Astrocyte (in vitro differentiated cells and primary cell): ENCODE measurements around the gene POGLUT3. TPM values are rescaled to one million over a fixed set of nuclear protein-coding genes. Genes with fewer than 3 reads are reported as not detected.

Source experiments
- DNase-seq: peaks from one replicate; pipeline ENCODE4 v3.0.0-alpha.2; 2010; ENCODE audit warnings: low read depth
- FAIRE-seq: peaks from 2 replicates; lab custom pipeline; 2011; peaks lifted over from hg19 to GRCh38; lab: Jason Lieb, UNC
- H2AFZ ChIP-seq: 2 replicates; pipeline ENCODE4 v1.6.0; 2012; ENCODE audit warnings: low read depth, low read length, inconsistent platforms
- H3K27ac ChIP-seq: 2 replicates; pipeline ENCODE4 v1.5.1; 2011; ENCODE audit warnings: low read depth, low read length, inconsistent platforms
- H3K27me3 ChIP-seq: 2 replicates; pipeline ENCODE4 v1.6.0; 2011; ENCODE audit warnings: low read length, inconsistent platforms; ENCODE audit not compliant: insufficient read depth
- H3K36me3 ChIP-seq: 2 replicates; pipeline ENCODE4 v1.5.1; 2011; ENCODE audit warnings: low read length, inconsistent platforms; ENCODE audit not compliant: insufficient read depth
- H3K4me1 ChIP-seq: 2 replicates; pipeline ENCODE4 v1.5.1; 2011; ENCODE audit warnings: low read length, inconsistent platforms; ENCODE audit not compliant: insufficient read depth
- H3K4me2 ChIP-seq: 2 replicates; pipeline ENCODE4 v1.6.0; 2012; ENCODE audit warnings: low read length, inconsistent platforms
- H3K4me3 ChIP-seq: 2 replicates; pipeline ENCODE4 v1.5.1; 2011; ENCODE audit warnings: low read depth, mild to moderate bottlenecking, low read length, inconsistent platforms; ENCODE audit not compliant: insufficient read depth
- H3K79me2 ChIP-seq: 2 replicates; pipeline ENCODE4 v1.6.0; 2012; ENCODE audit warnings: mild to moderate bottlenecking, low read length, inconsistent platforms; ENCODE audit not compliant: insufficient read depth
- H3K9ac ChIP-seq: 2 replicates; pipeline ENCODE4 v1.6.0; 2012; ENCODE audit warnings: mild to moderate bottlenecking, low read length, inconsistent platforms
- H3K9me3 ChIP-seq: 2 replicates; pipeline ENCODE4 v1.5.1; 2012; ENCODE audit warnings: low read depth, mild to moderate bottlenecking, low read length, inconsistent platforms; ENCODE audit not compliant: insufficient read depth
- H4K20me1 ChIP-seq: 2 replicates; pipeline ENCODE4 v1.6.0; 2012; ENCODE audit warnings: low read length, inconsistent platforms; ENCODE audit not compliant: insufficient read depth
- H3K27ac Mint-ChIP-seq: one replicate; pipeline ENCODE4 v1.8.0; 2021; ENCODE audit warnings: mild to moderate bottlenecking, mixed read lengths; ENCODE audit not compliant: unreplicated experiment
- H3K27me3 Mint-ChIP-seq: one replicate; pipeline ENCODE4 v1.8.0; 2021; ENCODE audit warnings: low read depth, mixed read lengths; ENCODE audit not compliant: unreplicated experiment
- H3K36me3 Mint-ChIP-seq: one replicate; pipeline ENCODE4 v1.8.0; 2021; ENCODE audit warnings: low read depth, mixed read lengths; ENCODE audit not compliant: unreplicated experiment
- H3K4me1 Mint-ChIP-seq: one replicate; pipeline ENCODE4 v1.8.0; 2021; ENCODE audit warnings: low read depth, mixed read lengths; ENCODE audit not compliant: unreplicated experiment
- H3K4me3 Mint-ChIP-seq: one replicate; pipeline ENCODE4 v1.8.0; 2021; ENCODE audit warnings: mild to moderate bottlenecking, moderate library complexity, mixed read lengths; ENCODE audit not compliant: unreplicated experiment
- H3K9me3 Mint-ChIP-seq: one replicate; pipeline ENCODE4 v1.8.0; 2021; ENCODE audit warnings: mild to moderate bottlenecking, mixed read lengths; ENCODE audit not compliant: unreplicated experiment
- CTCF ChIP-seq: IDR thresholded peaks from 2 replicates; pipeline ENCODE4 v1.5.1; 2011; ENCODE audit warnings: low read depth, mild to moderate bottlenecking, inconsistent platforms, low read length, moderate library complexity; ENCODE audit not compliant: insufficient read depth
- EZH2 ChIP-seq: IDR thresholded peaks from 2 replicates; pipeline ENCODE4 v1.6.1; 2012; ENCODE audit warnings: mild to moderate bottlenecking, low read length, inconsistent platforms; ENCODE audit not compliant: insufficient read depth
- total RNA-seq: library from RNA; stranded (reverse); gene quantifications from 2 replicates; pipeline ENCODE4 v1.2.1, GENCODE V29; 2021

POGLUT3 gene
- total RNA-seq, 1 donor from 2014 or later, result 18.5 TPM

- peaks cover 7% of the 10 kb centered on the region for H3K79me2 ChIP-seq
- H3K9me3 ChIP-seq, result no peaks in the 10 kb centered on the region
- no peak overlapping the region for H3K27ac Mint-ChIP-seq
These were observed 11.9 kb downstream of the POGLUT3 start for GRCh38 chr11:108486331-108486730.

GRCh38 chr11:108483163-108483562 lies 15.0 kb downstream of the POGLUT3 start:
- Mint-ChIP-seq H3K27ac (no peak overlapping the region), H3K36me3 (peaks cover 21% of the 10 kb centered on the region), H3K4me1 (no peaks in the 10 kb centered on the region), H3K27me3 (no peaks in the 10 kb centered on the region), H3K4me3 (no peak overlapping the region), H3K9me3 (no peaks in the 10 kb centered on the region)
- FAIRE-seq (no peak), DNase-seq (peak; percentile 70)
- TF ChIP-seq CTCF (no peak), EZH2 (no peak)
- Histone ChIP-seq H2AFZ (no peak overlapping the region), H3K27me3 (no peaks in the 10 kb centered on the region), H3K79me2 (no peaks in the 10 kb centered on the region), H3K36me3 (peaks cover 19% of the 10 kb centered on the region), H4K20me1 (no peaks in the 10 kb centered on the region), H3K9ac (no peak overlapping the region), H3K4me2 (no peak overlapping the region), H3K4me3 (no peak overlapping the region), H3K9me3 (no peaks in the 10 kb centered on the region), H3K27ac (no peak overlapping the region), H3K4me1 (peaks cover 3% of the 10 kb centered on the region)

More at GRCh38 chr11:108486331-108486730, 11.9 kb downstream of the POGLUT3 start:
- FAIRE-seq (no peak), DNase-seq (no peak)
- no peaks in the 10 kb centered on the region for H3K4me1 Mint-ChIP-seq
- peaks cover 23% of the 10 kb centered on the region for H3K36me3 Mint-ChIP-seq
- Histone ChIP-seq H3K27ac (no peak overlapping the region), H3K9ac (no peak overlapping the region), H3K36me3 (peaks cover 22% of the 10 kb centered on the region), H3K4me2 (no peak overlapping the region), H3K4me1 (peaks cover 3% of the 10 kb centered on the region), H3K27me3 (no peaks in the 10 kb centered on the region), H4K20me1 (no peaks in the 10 kb centered on the region), H3K4me3 (no peak overlapping the region), H2AFZ (no peak overlapping the region)
- no peaks in the 10 kb centered on the region for H3K9me3 Mint-ChIP-seq
- H3K27me3 Mint-ChIP-seq, result no peaks in the 10 kb centered on the region
- H3K4me3 Mint-ChIP-seq, result no peak overlapping the region
- no peak for TF ChIP-seq EZH2

- FAIRE-seq (no peak), DNase-seq (no peak)
- Histone ChIP-seq H3K4me2 (no peak overlapping the region), H3K36me3 (peaks cover 18% of the 10 kb centered on the region), H3K4me1 (no peaks in the 10 kb centered on the region), H2AFZ (no peak overlapping the region), H3K79me2 (no peaks in the 10 kb centered on the region), H4K20me1 (no peaks in the 10 kb centered on the region), H3K27ac (no peak overlapping the region), H3K9me3 (no peaks in the 10 kb centered on the region), H3K9ac (no peak overlapping the region), H3K27me3 (no peaks in the 10 kb centered on the region), H3K4me3 (no peak overlapping the region)
- TF ChIP-seq EZH2 (no peak), CTCF (no peak)
- Mint-ChIP-seq H3K36me3 (no peaks in the 10 kb centered on the region), H3K4me3 (no peak overlapping the region), H3K27me3 (no peaks in the 10 kb centered on the region), H3K9me3 (no peaks in the 10 kb centered on the region), H3K27ac (no peak overlapping the region), H3K4me1 (no peaks in the 10 kb centered on the region)
These were observed 23.3 kb downstream of the POGLUT3 start for GRCh38 chr11:108474664-108475463.
